ENCODE measurements around the gene ACKR3. TPM values are rescaled to one million over a fixed set of nuclear protein-coding genes. Genes with fewer than 3 reads are reported as not detected.

ACKR3 gene
- total and polyA plus RNA-seq, 4 experiments from 2014 or later, result 3.7 to 4.5 (median 4.2) TPM

- Histone ChIP-seq H3K4me3 (ENCODE audit: low read length in 2 of 2) (no peak overlapping the region), H3K27ac (ENCODE audit: low read depth, low read length) (no peak overlapping the region), H3K36me3 (ENCODE audit: insufficient read depth, low read length) (no peaks in the 10 kb centered on the region), H3K9me3 (ENCODE audit: control insufficient read depth in 1 of 2, low read length in 2 of 2) (no peaks in the 10 kb centered on the region), H3K27me3 (ENCODE audit: insufficient read depth, low read length) (no peaks in the 10 kb centered on the region), H3K4me1 (ENCODE audit: insufficient read depth, low read length) (peaks cover 3% of the 10 kb centered on the region)
- intact Hi-C loops (cut with micrococcal nuclease), result no loop called here
- no peaks in the 10 kb centered on the region for H3K36me3 Mint-ChIP-seq
- H3K27me3 Mint-ChIP-seq, result peaks cover 0 to 3% of the 10 kb centered on the region in 2 donors
- ChIA-PET POLR2A (ENCODE audit: partially characterized antibody) (no interaction called here), CTCF (ENCODE audit: partially characterized antibody) (interaction anchor here (1.1 to 2.9 kb wide), 3 partner anchors 12 to 38 kb away, joined by 3 to 22 read pairs (median 14); partner anchors contain the start of gene ACKR3)
- peaks cover 0 to 7% (median 3%) of the 10 kb centered on the region in 4 donors for H3K4me1 Mint-ChIP-seq
- H3K4me3 Mint-ChIP-seq, result no peak overlapping the region
- H3K27ac Mint-ChIP-seq, result peak overlapping the region in 1 of 7 donors; percentile 18
- DNase-seq, result no peak
- H3K9me3 Mint-ChIP-seq, result no peaks in the 10 kb centered on the region
Measured at GRCh38 chr2:236530512-236530911, 39.1 kb upstream of the ACKR3 start.

DNA sequence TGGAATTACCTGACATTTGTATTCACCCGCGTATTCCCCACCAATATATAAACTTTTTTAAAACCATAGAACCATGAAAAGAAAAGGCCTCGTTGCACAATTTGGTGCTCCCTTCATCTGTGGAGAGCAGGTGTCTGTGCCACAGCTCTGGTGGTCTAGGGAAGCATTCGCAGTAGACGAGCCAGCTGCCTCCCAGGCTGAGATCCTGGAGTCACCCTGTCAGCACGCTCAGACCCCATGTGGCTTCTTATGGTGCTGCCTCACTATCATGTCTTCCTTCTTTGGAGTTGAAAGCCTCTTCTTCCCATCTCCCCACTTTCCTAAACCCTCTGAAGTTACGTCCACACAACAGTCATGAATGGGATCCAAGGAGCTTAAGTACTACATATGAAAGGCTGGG lies 38.4 kb upstream of the ACKR3 start:
- DNase-seq, result no peak
- H3K4me3 Mint-ChIP-seq, result no peak overlapping the region
- Histone ChIP-seq H3K36me3 (ENCODE audit: insufficient read depth, low read length) (no peaks in the 10 kb centered on the region), H3K27me3 (ENCODE audit: insufficient read depth, low read length) (no peaks in the 10 kb centered on the region), H3K4me3 (ENCODE audit: low read length in 2 of 2) (no peak overlapping the region), H3K4me1 (ENCODE audit: insufficient read depth, low read length) (peaks cover 10% of the 10 kb centered on the region), H3K27ac (ENCODE audit: low read depth, low read length) (no peak overlapping the region), H3K9me3 (ENCODE audit: control insufficient read depth in 1 of 2, low read length in 2 of 2) (no peaks in the 10 kb centered on the region)
- H3K4me1 Mint-ChIP-seq, result peaks cover 4 to 14% (median 9%) of the 10 kb centered on the region in 4 donors
- H3K27ac Mint-ChIP-seq, result no peak overlapping the region
- intact Hi-C loops (cut with micrococcal nuclease), result no loop called here
- peaks cover 0 to 2% of the 10 kb centered on the region in 2 donors for H3K27me3 Mint-ChIP-seq
- POLR2A ChIA-PET (ENCODE audit: partially characterized antibody), result no interaction called here
- no peaks in the 10 kb centered on the region for H3K9me3 Mint-ChIP-seq
- H3K36me3 Mint-ChIP-seq, result no peaks in the 10 kb centered on the region
- CTCF ChIA-PET (ENCODE audit: partially characterized antibody), result interaction anchor here (2.9 kb wide), 1 partner anchor 18 kb away, joined by 22 read pairs; no protein-coding TSS in a partner anchor

DNA sequence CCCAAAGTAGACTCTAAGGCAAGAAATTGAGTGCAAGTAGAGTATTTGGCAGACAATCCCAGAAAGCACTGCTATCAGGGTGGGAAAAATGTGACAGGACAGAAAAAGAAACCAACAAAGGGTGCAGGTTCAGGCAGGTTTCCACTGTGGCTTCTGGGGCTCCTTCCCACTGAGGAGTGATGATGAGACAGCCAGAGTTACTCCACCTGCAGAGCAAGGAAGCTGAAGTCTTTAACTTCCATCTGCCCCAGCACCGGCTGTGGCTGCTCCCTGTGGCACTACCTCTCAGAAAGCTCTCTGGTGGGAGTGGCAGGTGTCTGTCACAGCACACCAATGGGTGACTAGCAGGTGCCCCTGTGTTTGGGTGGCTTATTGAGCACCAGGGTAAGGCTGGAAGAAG lies 37.6 kb upstream of the ACKR3 start:
- Histone ChIP-seq H3K27ac (ENCODE audit: low read depth, low read length) (no peak overlapping the region), H3K9me3 (ENCODE audit: control insufficient read depth in 1 of 2, low read length in 2 of 2) (no peaks in the 10 kb centered on the region), H3K27me3 (ENCODE audit: insufficient read depth, low read length) (no peaks in the 10 kb centered on the region), H3K36me3 (ENCODE audit: insufficient read depth, low read length) (no peaks in the 10 kb centered on the region), H3K4me3 (ENCODE audit: low read length in 2 of 2) (no peak overlapping the region), H3K4me1 (ENCODE audit: insufficient read depth, low read length) (peaks cover 16% of the 10 kb centered on the region)
- POLR2A ChIA-PET (ENCODE audit: partially characterized antibody), result no interaction called here
- H3K27me3 Mint-ChIP-seq, result peaks cover 0 to 2% of the 10 kb centered on the region in 2 donors
- DNase-seq, result no peak
- H3K27ac Mint-ChIP-seq, result no peak overlapping the region
- no peak overlapping the region for H3K4me3 Mint-ChIP-seq
- peaks cover 12 to 22% (median 17%) of the 10 kb centered on the region in 4 donors for H3K4me1 Mint-ChIP-seq
- peaks cover 0 to 3% of the 10 kb centered on the region in 2 donors for H3K36me3 Mint-ChIP-seq
- intact Hi-C loops (cut with micrococcal nuclease), result no loop called here
- no peaks in the 10 kb centered on the region for H3K9me3 Mint-ChIP-seq
- CTCF ChIA-PET (ENCODE audit: partially characterized antibody), result interaction anchor here (2.9 kb wide), 1 partner anchor 19 kb away, joined by 22 read pairs; no protein-coding TSS in a partner anchor

DNA sequence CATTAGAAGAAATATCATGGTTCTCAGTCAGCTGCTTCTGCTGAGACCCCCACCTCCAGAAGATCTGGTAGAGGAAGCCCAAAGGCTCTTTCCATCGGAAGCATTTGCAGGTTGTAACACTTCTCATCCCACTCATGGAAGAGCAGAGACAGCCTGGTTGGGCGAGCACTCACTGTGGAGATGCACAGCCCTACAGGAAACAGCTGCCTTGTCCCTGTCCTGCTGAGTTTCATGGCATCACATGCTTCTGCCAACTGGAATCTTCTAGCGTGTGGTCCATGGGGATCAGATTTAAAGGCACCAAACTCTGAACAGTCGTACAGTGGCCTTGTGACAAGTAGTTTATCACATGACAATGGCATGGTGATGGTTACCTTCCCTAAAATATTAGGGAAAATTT lies 36.3 kb upstream of the ACKR3 start:
- H3K27ac Mint-ChIP-seq, result no peak overlapping the region
- H3K9me3 ChIP-seq (ENCODE audit: control insufficient read depth in 1 of 2, low read length in 2 of 2), result no peaks in the 10 kb centered on the region
- no peak for DNase-seq
- no peak overlapping the region for H3K4me3 Mint-ChIP-seq
- intact Hi-C loops (cut with micrococcal nuclease), result no loop called here
- no peaks in the 10 kb centered on the region for H3K36me3 ChIP-seq (ENCODE audit: insufficient read depth, low read length)
- H3K27ac ChIP-seq (ENCODE audit: low read depth, low read length), result no peak overlapping the region
- ChIA-PET POLR2A (ENCODE audit: partially characterized antibody) (no interaction called here), CTCF (ENCODE audit: partially characterized antibody) (no interaction called here)
- H3K9me3 Mint-ChIP-seq, result no peaks in the 10 kb centered on the region
- H3K27me3 ChIP-seq (ENCODE audit: insufficient read depth, low read length), result no peaks in the 10 kb centered on the region
- peaks cover 13 to 36% (median 22%) of the 10 kb centered on the region in 4 donors for H3K4me1 Mint-ChIP-seq
- peaks cover 16% of the 10 kb centered on the region for H3K4me1 ChIP-seq (ENCODE audit: insufficient read depth, low read length)
- peaks cover 0 to 2% of the 10 kb centered on the region in 2 donors for H3K27me3 Mint-ChIP-seq
- peaks cover 0 to 8% of the 10 kb centered on the region in 2 donors for H3K36me3 Mint-ChIP-seq
- no peak overlapping the region for H3K4me3 ChIP-seq (ENCODE audit: low read length in 2 of 2)

DNA sequence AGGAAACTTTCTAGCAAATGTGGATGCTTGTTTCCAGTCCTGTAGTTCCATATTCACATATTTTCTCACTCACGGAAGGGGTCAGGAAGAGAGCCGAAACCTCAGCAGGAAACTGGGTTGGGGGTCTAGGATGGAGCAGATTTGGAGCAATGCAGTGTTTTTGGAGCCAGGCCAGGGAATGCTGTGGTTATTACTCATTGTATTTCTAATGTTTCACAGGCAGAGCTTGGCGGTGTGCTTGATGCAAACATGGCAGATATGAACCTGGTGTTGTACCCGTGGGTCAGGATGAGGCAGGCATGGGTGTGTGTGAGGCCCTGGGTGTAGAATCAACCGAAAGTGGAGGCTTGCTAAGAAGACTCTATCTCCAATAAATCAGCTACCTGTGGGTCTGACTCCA lies 34.6 kb upstream of the ACKR3 start:
- Mint-ChIP-seq H3K36me3 (peaks cover 4 to 13% of the 10 kb centered on the region in 2 donors), H3K27me3 (no peaks in the 10 kb centered on the region), H3K27ac (peak overlapping the region in 3 of 7 donors; percentile 44 to 90 (median 89)), H3K4me1 (peaks cover 24 to 51% (median 34%) of the 10 kb centered on the region in 4 donors), H3K9me3 (no peaks in the 10 kb centered on the region), H3K4me3 (peak overlapping the region in 2 of 8 donors; percentile 40 to 56)
- intact Hi-C loops (cut with micrococcal nuclease), result no loop called here
- Histone ChIP-seq H3K27me3 (ENCODE audit: insufficient read depth, low read length) (no peaks in the 10 kb centered on the region), H3K27ac (ENCODE audit: low read depth, low read length) (no peak overlapping the region), H3K4me1 (ENCODE audit: insufficient read depth, low read length) (peaks cover 31% of the 10 kb centered on the region), H3K9me3 (ENCODE audit: control insufficient read depth in 1 of 2, low read length in 2 of 2) (no peaks in the 10 kb centered on the region), H3K4me3 (ENCODE audit: low read length in 2 of 2) (no peak overlapping the region), H3K36me3 (ENCODE audit: insufficient read depth, low read length) (no peaks in the 10 kb centered on the region)
- POLR2A ChIA-PET (ENCODE audit: partially characterized antibody), result interaction anchor here (2.5 to 5.1 kb wide), 4 partner anchors 8 to 551 kb away, joined by 6 to 93 read pairs (median 21); partner anchors contain the start of gene COPS8
- DNase-seq, result no peak
- CTCF ChIA-PET (ENCODE audit: partially characterized antibody), result interaction anchor here (4.6 to 4.8 kb wide), 2 partner anchors 22 to 34 kb away, joined by 40 to 52 read pairs; partner anchors contain the start of gene ACKR3

DNA sequence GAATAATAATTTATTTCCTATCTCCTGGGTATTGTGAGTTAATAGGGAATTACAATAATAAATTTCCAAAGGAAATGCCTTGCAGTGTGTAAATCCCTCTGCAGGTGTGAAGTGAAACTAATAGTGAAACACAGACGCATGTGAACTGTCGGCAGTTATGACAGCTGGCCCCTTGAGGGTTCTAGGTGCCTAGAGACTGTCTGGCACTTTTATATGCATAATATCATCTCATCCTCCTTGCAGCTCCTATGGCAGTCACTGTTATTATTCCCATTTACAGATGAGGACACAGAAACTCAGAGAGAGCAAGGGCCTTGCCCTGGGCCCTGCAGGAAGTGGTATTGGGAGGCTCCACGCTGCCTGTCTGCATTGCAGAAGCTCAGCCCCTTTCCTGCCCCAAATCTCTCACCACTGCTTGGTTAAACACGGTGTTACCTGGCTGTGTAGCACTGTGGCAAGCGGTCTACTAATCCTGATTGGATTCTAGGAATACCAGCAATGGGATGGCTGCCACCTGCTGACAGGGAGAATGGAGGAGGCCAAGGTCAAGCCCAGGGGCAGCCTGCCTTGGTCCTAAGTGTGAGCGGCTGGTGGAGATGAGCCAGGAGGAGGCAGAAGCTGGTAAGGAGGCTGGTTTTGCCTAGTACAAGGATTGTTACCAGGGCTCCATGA lies 32.8 kb upstream of the ACKR3 start:
- H3K4me1 ChIP-seq (ENCODE audit: insufficient read depth, low read length), result peaks cover 45% of the 10 kb centered on the region
- Mint-ChIP-seq H3K27ac (peak overlapping the region; percentile 90 to 100 (median 97)), H3K4me3 (peak overlapping the region; percentile 97 to 100 (median 100)), H3K36me3 (peaks cover 17 to 29% of the 10 kb centered on the region in 2 donors), H3K9me3 (no peaks in the 10 kb centered on the region), H3K27me3 (no peaks in the 10 kb centered on the region), H3K4me1 (peaks cover 38 to 69% (median 51%) of the 10 kb centered on the region in 4 donors)
- no peaks in the 10 kb centered on the region for H3K27me3 ChIP-seq (ENCODE audit: insufficient read depth, low read length)
- ChIA-PET POLR2A (ENCODE audit: partially characterized antibody) (interaction anchor here (0.5 to 5.1 kb wide), 8 partner anchors 7 to 549 kb away, joined by 3 to 93 read pairs (median 14); partner anchors contain the start of genes ACKR3 and COPS8), CTCF (ENCODE audit: partially characterized antibody) (interaction anchor here (1.0 to 4.8 kb wide), 9 partner anchors 9 to 51 kb away, joined by 3 to 52 read pairs (median 7); partner anchors contain the start of gene ACKR3)
- no peaks in the 10 kb centered on the region for H3K36me3 ChIP-seq (ENCODE audit: insufficient read depth, low read length)
- peak overlapping the region; percentile 69 for H3K27ac ChIP-seq (ENCODE audit: low read depth, low read length)
- peak overlapping the region; percentile 71 to 72 for H3K4me3 ChIP-seq (ENCODE audit: low read length in 2 of 2)
- intact Hi-C loops (cut with micrococcal nuclease), result loop anchor here (1.0 to 2.0 kb wide), 4 partner anchors 9 to 32 kb away; partner anchors contain the start of gene ACKR3
- H3K9me3 ChIP-seq (ENCODE audit: control insufficient read depth in 1 of 2, low read length in 2 of 2), result no peaks in the 10 kb centered on the region
- DNase-seq, result peak; percentile 56 to 66 (median 58)

- H3K27ac ChIP-seq (ENCODE audit: low read depth, low read length), result peak overlapping the region; percentile 69
- ChIA-PET POLR2A (ENCODE audit: partially characterized antibody) (interaction anchor here (1.7 to 5.1 kb wide), 3 partner anchors 10 to 25 kb away, joined by 5 to 93 read pairs (median 27); no protein-coding TSS in a partner anchor), CTCF (ENCODE audit: partially characterized antibody) (interaction anchor here (4.6 to 4.8 kb wide), 2 partner anchors 26 to 31 kb away, joined by 40 to 52 read pairs; partner anchors contain the start of gene ACKR3)
- DNase-seq, result no peak
- H3K9me3 Mint-ChIP-seq, result no peaks in the 10 kb centered on the region
- H3K36me3 Mint-ChIP-seq, result peaks cover 31 to 43% of the 10 kb centered on the region in 2 donors
- peak overlapping the region; percentile 97 to 100 (median 100) for H3K4me3 Mint-ChIP-seq
- no peaks in the 10 kb centered on the region for H3K9me3 ChIP-seq (ENCODE audit: control insufficient read depth in 1 of 2, low read length in 2 of 2)
- no peaks in the 10 kb centered on the region for H3K36me3 ChIP-seq (ENCODE audit: insufficient read depth, low read length)
- H3K27me3 Mint-ChIP-seq, result no peaks in the 10 kb centered on the region
- peak overlapping the region; percentile 71 to 72 for H3K4me3 ChIP-seq (ENCODE audit: low read length in 2 of 2)
- H3K4me1 Mint-ChIP-seq, result peaks cover 49 to 83% (median 63%) of the 10 kb centered on the region in 4 donors
- peak overlapping the region; percentile 90 to 100 (median 97) for H3K27ac Mint-ChIP-seq
- H3K4me1 ChIP-seq (ENCODE audit: insufficient read depth, low read length), result peaks cover 50% of the 10 kb centered on the region
- intact Hi-C loops (cut with micrococcal nuclease), result no loop called here
- H3K27me3 ChIP-seq (ENCODE audit: insufficient read depth, low read length), result no peaks in the 10 kb centered on the region
Measured at GRCh38 chr2:236538242-236538641, 31.4 kb upstream of the ACKR3 start.

All from CD4-positive, alpha-beta memory T cell (primary cell).